ENCODE measurements around the gene METTL13.

METTL13 gene

GRCh38 chr1:171841931-171842761 lies 60.7 kb downstream of the METTL13 start:
- DNase-seq = no peak
- Histone ChIP-seq H3K4me3 (ENCODE audit: low read depth, low read length) (peak overlapping the region; percentile 66), H3K36me3 (replicated peaks) (no peaks in the 10 kb centered on the region), H3K27me3 (replicated peaks) (peaks cover 7% of the 10 kb centered on the region), H3K27ac (no peak overlapping the region)
- no peak for TF ChIP-seq CTCF (IDR thresholded peaks at IDR 0.05; ENCODE audit: low read depth, low read length, missing control alignments)
- in situ Hi-C loops (cut with HindIII; ENCODE audit: low pct_ligation_motif_present, low sequenced_read_pairs) = no loop called here

GRCh38 chr1:171844381-171844780 lies 62.9 kb downstream of the METTL13 start:
- Histone ChIP-seq H3K36me3 (replicated peaks) (no peaks in the 10 kb centered on the region), H3K27me3 (replicated peaks) (peaks cover 7% of the 10 kb centered on the region), H3K27ac (no peak overlapping the region), H3K4me3 (ENCODE audit: low read depth, low read length) (no peak overlapping the region)
- in situ Hi-C loops (cut with HindIII; ENCODE audit: low pct_ligation_motif_present, low sequenced_read_pairs) = no loop called here
- TF ChIP-seq CTCF (IDR thresholded peaks at IDR 0.05; ENCODE audit: low read depth, low read length, missing control alignments) = no peak
- no peak for DNase-seq

GRCh38 chr1:171845998-171846397 lies 64.5 kb downstream of the METTL13 start:
- H3K4me3 ChIP-seq (ENCODE audit: low read depth, low read length) = no peak overlapping the region
- in situ Hi-C loops (cut with HindIII; ENCODE audit: low pct_ligation_motif_present, low sequenced_read_pairs) = no loop called here
- H3K27me3 ChIP-seq (replicated peaks) = peaks cover 7% of the 10 kb centered on the region
- no peak for TF ChIP-seq CTCF (IDR thresholded peaks at IDR 0.05; ENCODE audit: low read depth, low read length, missing control alignments)
- H3K27ac ChIP-seq = no peak overlapping the region
- H3K36me3 ChIP-seq (replicated peaks) = no peaks in the 10 kb centered on the region
- no peak for DNase-seq

Data from brain microvascular endothelial cell (primary cell).